ENCODE measurements around the gene FHL3.
"Not testable (repeated sequence)": the region's sequence is repeated elsewhere in the genome, so short reads cannot be mapped to it uniquely, and the experiment has no call there.

Gene FHL3

DNA sequence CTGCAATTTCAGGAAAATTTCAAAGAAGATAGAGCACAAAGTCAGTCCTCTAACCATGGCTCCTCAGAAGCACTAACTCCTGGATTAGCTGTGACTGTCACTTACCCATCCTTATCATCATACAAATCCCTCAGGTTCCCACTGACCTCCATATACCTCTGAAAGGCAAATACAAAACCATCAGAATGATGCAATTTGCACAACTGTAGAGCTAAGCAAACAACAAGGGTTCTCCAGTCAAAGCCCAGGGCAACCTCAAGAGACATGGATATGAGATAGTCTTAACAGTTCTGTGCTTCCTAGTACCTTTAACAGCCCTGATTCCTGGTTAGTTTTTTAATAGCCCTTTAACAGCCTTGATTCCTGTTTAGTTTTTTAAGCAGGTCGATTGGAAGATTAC is 17.6 kb downstream of the FHL3 start:
- ChIA-PET POLR2A (no interaction called here), CTCF (interaction anchor here (1.0 to 1.7 kb wide), 2 partner anchors 32 to 128 kb away, joined by 3 to 5 read pairs; partner anchors contain the start of gene MTF1)
- 80% methylated on average over 1 of the region's 1 CpG for WGBS (ENCODE audit: insufficient coverage)
- peaks cover 5 to 15% (median 9%) of the 10 kb centered on the region in 4 experiments for H3K4me1 ChIP-seq (ENCODE audit: control extremely low read depth in 1 of 4, control insufficient read depth in 4 of 4, insufficient read depth in 4 of 4, low read length in 3 of 4)
- no peaks in the 10 kb centered on the region for H3K27me3 ChIP-seq (replicated peaks in 2 of 5; ENCODE audit: control insufficient read depth in 4 of 5, insufficient read depth in 5 of 5, low read length in 4 of 5)
- no peak overlapping the region for H3K4me3 ChIP-seq (ENCODE audit: control insufficient read depth in 1 of 7, extremely low read depth in 1 of 7, insufficient read depth in 4 of 7, low read depth in 2 of 7, low read length in 6 of 7)
- H3K9me3 ChIP-seq (ENCODE audit: control extremely low read depth in 1 of 5, control insufficient read depth in 4 of 5, insufficient read depth in 2 of 5, low read depth in 1 of 5, low read length in 4 of 5), result no peaks in the 10 kb centered on the region
- H3K36me3 ChIP-seq (ENCODE audit: control insufficient read depth in 4 of 4, insufficient read depth in 4 of 4, low read length in 3 of 4), result peaks cover 14 to 44% (median 28%) of the 10 kb centered on the region in 4 experiments
- DNase-seq, result no peak
- no peak overlapping the region for H3K27ac ChIP-seq (ENCODE audit: insufficient read depth in 1 of 2, low read depth in 1 of 2, low read length in 2 of 2, poor library complexity in 1 of 2, severe bottlenecking in 2 of 2)

GRCh38 chr1:37983546-37983945 is 21.8 kb downstream of the FHL3 start:
- CTCF ChIA-PET, result no interaction called here
- H3K36me3 ChIP-seq (ENCODE audit: control insufficient read depth in 4 of 4, insufficient read depth in 4 of 4, low read length in 3 of 4), result peaks cover 29 to 84% (median 62%) of the 10 kb centered on the region in 4 experiments

GRCh38 chr1:37978541-37978940 is 26.8 kb downstream of the FHL3 start:
- H3K9me3 ChIP-seq (ENCODE audit: control extremely low read depth in 1 of 5, control insufficient read depth in 4 of 5, insufficient read depth in 2 of 5, low read depth in 1 of 5, low read length in 4 of 5), result no peaks in the 10 kb centered on the region
- POLR2A ChIA-PET, result no interaction called here
- H3K4me3 ChIP-seq (ENCODE audit: control insufficient read depth in 1 of 7, extremely low read depth in 1 of 7, insufficient read depth in 4 of 7, low read depth in 2 of 7, low read length in 6 of 7), result no peak overlapping the region
- CTCF ChIA-PET, result interaction anchor here (0.6 to 2.5 kb wide), 8 partner anchors 11 to 119 kb away, joined by 3 to 8 read pairs (median 3); partner anchors contain the start of gene MTF1
- whole genome bisulfite sequencing (ENCODE audit: insufficient coverage), result 96% methylated on average over 3 of the region's 4 CpGs
- no peaks in the 10 kb centered on the region for H3K4me1 ChIP-seq (ENCODE audit: control extremely low read depth in 1 of 4, control insufficient read depth in 4 of 4, insufficient read depth in 4 of 4, low read length in 3 of 4)
- H3K36me3 ChIP-seq (ENCODE audit: control insufficient read depth in 4 of 4, insufficient read depth in 4 of 4, low read length in 3 of 4), result peaks cover 20 to 86% (median 66%) of the 10 kb centered on the region in 4 experiments
- no peak for DNase-seq
- no peak overlapping the region for H3K27ac ChIP-seq (ENCODE audit: insufficient read depth in 1 of 2, low read depth in 1 of 2, low read length in 2 of 2, poor library complexity in 1 of 2, severe bottlenecking in 2 of 2)
- no peaks in the 10 kb centered on the region for H3K27me3 ChIP-seq (replicated peaks in 2 of 5; ENCODE audit: control insufficient read depth in 4 of 5, insufficient read depth in 5 of 5, low read length in 4 of 5)

More at GRCh38 chr1:37983546-37983945, 21.8 kb downstream of the FHL3 start:
- H3K4me1 ChIP-seq (ENCODE audit: control extremely low read depth in 1 of 4, control insufficient read depth in 4 of 4, insufficient read depth in 4 of 4, low read length in 3 of 4), result peaks cover 0 to 8% (median 3%) of the 10 kb centered on the region in 4 experiments
- no peaks in the 10 kb centered on the region for H3K27me3 ChIP-seq (replicated peaks in 2 of 5; ENCODE audit: control insufficient read depth in 4 of 5, insufficient read depth in 5 of 5, low read length in 4 of 5)
- 100% methylated on average over 1 of the region's 2 CpGs for WGBS (ENCODE audit: insufficient coverage)
- POLR2A ChIA-PET, result no interaction called here
- no peak for DNase-seq
- no peaks in the 10 kb centered on the region for H3K9me3 ChIP-seq (ENCODE audit: control extremely low read depth in 1 of 5, control insufficient read depth in 4 of 5, insufficient read depth in 2 of 5, low read depth in 1 of 5, low read length in 4 of 5)
- H3K27ac ChIP-seq (ENCODE audit: insufficient read depth in 1 of 2, low read depth in 1 of 2, low read length in 2 of 2, poor library complexity in 1 of 2, severe bottlenecking in 2 of 2), result no peak overlapping the region
- H3K4me3 ChIP-seq (ENCODE audit: control insufficient read depth in 1 of 7, extremely low read depth in 1 of 7, insufficient read depth in 4 of 7, low read depth in 2 of 7, low read length in 6 of 7), result no peak overlapping the region

- POLR2A ChIA-PET, result interaction anchor here (0.6 kb wide), 1 partner anchor 39 kb away, joined by 3 read pairs; no protein-coding TSS in a partner anchor
- CTCF ChIA-PET, result interaction anchor here (0.8 to 1.4 kb wide), 6 partner anchors 16 to 89 kb away, joined by 3 to 7 read pairs (median 4); no protein-coding TSS in a partner anchor
- H3K27ac ChIP-seq (ENCODE audit: insufficient read depth in 1 of 2, low read depth in 1 of 2, low read length in 2 of 2, poor library complexity in 1 of 2, severe bottlenecking in 2 of 2); H3K9me3 ChIP-seq (ENCODE audit: control extremely low read depth in 1 of 5, control insufficient read depth in 4 of 5, insufficient read depth in 2 of 5, low read depth in 1 of 5, low read length in 4 of 5); H3K27me3 ChIP-seq (replicated peaks in 2 of 5; ENCODE audit: control insufficient read depth in 4 of 5, insufficient read depth in 5 of 5, low read length in 4 of 5); H3K4me1 ChIP-seq (ENCODE audit: control extremely low read depth in 1 of 4, control insufficient read depth in 4 of 4, insufficient read depth in 4 of 4, low read length in 3 of 4); H3K4me3 ChIP-seq (ENCODE audit: control insufficient read depth in 1 of 7, extremely low read depth in 1 of 7, insufficient read depth in 4 of 7, low read depth in 2 of 7, low read length in 6 of 7): not testable (repeated sequence)
- 51% methylated on average over 3 of the region's 6 CpGs for WGBS (ENCODE audit: insufficient coverage)
- peak; percentile 58 to 74 (median 69) for DNase-seq
- peaks cover 12 to 53% (median 47%) of the 10 kb centered on the region in 4 experiments for H3K36me3 ChIP-seq (ENCODE audit: control insufficient read depth in 4 of 4, insufficient read depth in 4 of 4, low read length in 3 of 4)
Measured at GRCh38 chr1:37975083-37975482, 30.2 kb downstream of the FHL3 start.

DNA sequence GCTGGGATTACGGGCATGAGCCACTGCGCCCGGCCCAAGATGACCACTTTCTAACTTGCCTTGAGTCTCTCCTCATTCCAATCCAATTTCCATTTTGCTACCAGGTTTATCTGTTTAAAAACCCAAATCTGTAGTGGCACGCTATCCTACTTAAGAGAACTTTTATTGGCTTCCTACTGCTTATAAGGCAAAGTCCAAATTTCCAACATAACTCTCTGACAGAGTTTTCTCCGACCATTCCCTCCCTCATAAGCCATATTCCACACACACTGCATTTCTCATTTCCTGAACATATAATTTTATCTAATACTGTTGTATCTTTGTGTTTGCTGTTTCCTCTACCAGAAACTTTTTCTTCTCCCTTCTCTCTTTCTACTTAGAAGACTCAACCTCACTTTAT is 30.7 kb downstream of the FHL3 start:
- H3K27ac ChIP-seq (ENCODE audit: insufficient read depth in 1 of 2, low read depth in 1 of 2, low read length in 2 of 2, poor library complexity in 1 of 2, severe bottlenecking in 2 of 2), result no peak overlapping the region
- CTCF ChIA-PET, result interaction anchor here (1.3 kb wide), 1 partner anchor 17 kb away, joined by 7 read pairs; no protein-coding TSS in a partner anchor
- 100% methylated on average over 4 of the region's 5 CpGs for WGBS (ENCODE audit: insufficient coverage)
- no peaks in the 10 kb centered on the region for H3K27me3 ChIP-seq (replicated peaks in 2 of 5; ENCODE audit: control insufficient read depth in 4 of 5, insufficient read depth in 5 of 5, low read length in 4 of 5)
- H3K36me3 ChIP-seq (ENCODE audit: control insufficient read depth in 4 of 4, insufficient read depth in 4 of 4, low read length in 3 of 4), result peaks cover 14 to 53% (median 45%) of the 10 kb centered on the region in 4 experiments
- no peak overlapping the region for H3K4me3 ChIP-seq (ENCODE audit: control insufficient read depth in 1 of 7, extremely low read depth in 1 of 7, insufficient read depth in 4 of 7, low read depth in 2 of 7, low read length in 6 of 7)
- POLR2A ChIA-PET, result no interaction called here
- DNase-seq, result no peak
- H3K4me1 ChIP-seq (ENCODE audit: control extremely low read depth in 1 of 4, control insufficient read depth in 4 of 4, insufficient read depth in 4 of 4, low read length in 3 of 4), result no peaks in the 10 kb centered on the region
- H3K9me3 ChIP-seq (ENCODE audit: control extremely low read depth in 1 of 5, control insufficient read depth in 4 of 5, insufficient read depth in 2 of 5, low read depth in 1 of 5, low read length in 4 of 5), result no peaks in the 10 kb centered on the region

GRCh38 chr1:37973684-37974083 is 31.6 kb downstream of the FHL3 start:
- no CpG with 5 or more reads among the region's 5 CpGs for WGBS (ENCODE audit: insufficient coverage)
- not testable (repeated sequence) for H3K27me3 ChIP-seq (replicated peaks in 2 of 5; ENCODE audit: control insufficient read depth in 4 of 5, insufficient read depth in 5 of 5, low read length in 4 of 5)

GRCh38 chr1:37965301-37965700 is 40.0 kb downstream of the FHL3 start:
- H3K36me3 ChIP-seq (ENCODE audit: control insufficient read depth in 4 of 4, insufficient read depth in 4 of 4, low read length in 3 of 4), result peaks cover 20 to 63% (median 38%) of the 10 kb centered on the region in 4 experiments
- no peaks in the 10 kb centered on the region for H3K27me3 ChIP-seq (replicated peaks in 2 of 5; ENCODE audit: control insufficient read depth in 4 of 5, insufficient read depth in 5 of 5, low read length in 4 of 5)

More at GRCh38 chr1:37973684-37974083, 31.6 kb downstream of the FHL3 start:
- H3K9me3 ChIP-seq (ENCODE audit: control extremely low read depth in 1 of 5, control insufficient read depth in 4 of 5, insufficient read depth in 2 of 5, low read depth in 1 of 5, low read length in 4 of 5); H3K27ac ChIP-seq (ENCODE audit: insufficient read depth in 1 of 2, low read depth in 1 of 2, low read length in 2 of 2, poor library complexity in 1 of 2, severe bottlenecking in 2 of 2); H3K4me3 ChIP-seq (ENCODE audit: control insufficient read depth in 1 of 7, extremely low read depth in 1 of 7, insufficient read depth in 4 of 7, low read depth in 2 of 7, low read length in 6 of 7); POLR2A ChIA-PET; DNase-seq; H3K4me1 ChIP-seq (ENCODE audit: control extremely low read depth in 1 of 4, control insufficient read depth in 4 of 4, insufficient read depth in 4 of 4, low read length in 3 of 4): not testable (repeated sequence)
- peaks cover 14 to 54% (median 45%) of the 10 kb centered on the region in 4 experiments for H3K36me3 ChIP-seq (ENCODE audit: control insufficient read depth in 4 of 4, insufficient read depth in 4 of 4, low read length in 3 of 4)
- CTCF ChIA-PET, result interaction anchor here (1.5 kb wide), 1 partner anchor 93 kb away, joined by 4 read pairs; no protein-coding TSS in a partner anchor

More at GRCh38 chr1:37965301-37965700, 40.0 kb downstream of the FHL3 start:
- no peaks in the 10 kb centered on the region for H3K4me1 ChIP-seq (ENCODE audit: control extremely low read depth in 1 of 4, control insufficient read depth in 4 of 4, insufficient read depth in 4 of 4, low read length in 3 of 4)
- DNase-seq, result no peak
- no peaks in the 10 kb centered on the region for H3K9me3 ChIP-seq (ENCODE audit: control extremely low read depth in 1 of 5, control insufficient read depth in 4 of 5, insufficient read depth in 2 of 5, low read depth in 1 of 5, low read length in 4 of 5)
- ChIA-PET CTCF (interaction anchor here (1.6 kb wide), 1 partner anchor 12 kb away, joined by 6 read pairs; no protein-coding TSS in a partner anchor), POLR2A (no interaction called here)
- H3K27ac ChIP-seq (ENCODE audit: insufficient read depth in 1 of 2, low read depth in 1 of 2, low read length in 2 of 2, poor library complexity in 1 of 2, severe bottlenecking in 2 of 2), result no peak overlapping the region
- no peak overlapping the region for H3K4me3 ChIP-seq (ENCODE audit: control insufficient read depth in 1 of 7, extremely low read depth in 1 of 7, insufficient read depth in 4 of 7, low read depth in 2 of 7, low read length in 6 of 7)
- 98% methylated on average over 4 of the region's 4 CpGs for WGBS (ENCODE audit: insufficient coverage)
